Pancreas (tissue), 10 donors: ENCODE results near the gene CFAP210. TPM values are rescaled to one million over a fixed set of nuclear protein-coding genes. Genes with fewer than 3 reads are reported as not detected.

Experiments used
- ATAC-seq, 4 donors: fragments of 200-7000 bp; cut with Tn5 transposase; one replicate each; pipeline versions ENCODE4 v1.8.0 to v1.9.1; 2020; ENCODE audit warnings: mild to moderate bottlenecking in 4 of 4, moderate library complexity in 4 of 4
- DNase-seq, 6 donors: peaks; one replicate each; pipeline ENCODE4 v3.0.0-alpha.2; 2020
- FAIRE-seq: peaks from 2 replicates; lab custom pipeline; 2012; peaks lifted over from hg19 to GRCh38; lab: Jason Lieb, UNC
- H3K27ac ChIP-seq, 4 donors: fragments of 200-600 bp; sonication (generic); 1 replicate in 3 of 4; 2 replicates in 1 of 4; pipeline versions ENCODE4 v1.5.0 to v1.8.0; 2020
- H3K27me3 ChIP-seq, 4 donors: fragments of 200-600 bp; one replicate each; pipeline ENCODE4 v1.8.0; 2021
- H3K36me3 ChIP-seq, 3 donors: fragments of 200-600 bp; sonication (generic) in 1 of 3; one replicate each; pipeline versions ENCODE4 v1.5.0 to v1.8.0; 2020 to 2021
- H3K4me1 ChIP-seq, 3 donors: fragments of 200-600 bp; one replicate each; pipeline ENCODE4 v1.8.0; 2021
- H3K4me3 ChIP-seq, 4 donors: fragments of 200-600 bp; sonication (generic) in 2 of 4; one replicate each; pipeline versions ENCODE4 v1.5.0 to v1.8.0; 2020 to 2021
- H3K9me3 ChIP-seq, 4 donors: fragments of 200-600 bp; one replicate each; pipeline ENCODE4 v1.8.0; 2021
- WGBS, 2 donors: extraction: QIAGEN DNeasy Blood & Tissue Kit; methylation state at CpG; one replicate each; pipeline ENCODE4 v1.1.7; 2013; 5-methylcytosine and 5-hydroxymethylcytosine counted together
- intact Hi-C, 3 donors: fragments of 100-400 bp; cut with DNase I; formaldehyde crosslinking; loops; one replicate each; pipeline versions ENCODE4 v1.11.1 to v1.14.2; 2022
- polyA plus RNA-seq, 2 donors: library from polyadenylated mRNA; stranded (reverse); fragments of 200-250 nt; gene quantifications; one replicate each; pipeline ENCODE4 v1.2.3, GENCODE V29; 2013
- total RNA-seq, 6 donors: library from RNA; stranded (reverse); fragmentation: NEBNext Ultra II Directional in 4 of 6; extraction: Animal tissue kit (Norgen Biotek cat#: 25700) in 4 of 6; gene quantifications; one replicate each; pipeline versions ENCODE4 v1.2.1 to v1.2.4, GENCODE V29; 2021 to 2023
- TF ChIP-seq, protein P1 (sequence below), 4 donors: fragments of 200-600 bp; sonication (generic) in 3 of 4; IDR thresholded peaks; one replicate each; pipeline versions ENCODE4 v1.5.0 to v1.8.0; 2021; ENCODE audit warnings: antibody characterized with exemption in 4 of 4
- donor health status: healthy with polysubstance abuse.
- donor health status: DM: no; HTN: no; CAD: no; lungs with moderate emphysema.
- donor health status: DM: no; HTN: no; CAD: no.
- donor health status: control.
- donor health status: control.
- donor health status: Bipolar disorder and iron deficiency.
- donor health status: DM: yes; HTN: yes; CAD: no.
- donor health status: DM: no; HTN: no; CAD: no.
- donor health status: DM: no; HTN: no; CAD: no.
- donor health status: DM: yes; HTN: yes; CAD: no.

The CFAP210 gene
- total and polyA plus RNA-seq, 8 donors, result 0.09 to 0.73 (median 0.21) TPM; not detected in 2

- no peak overlapping the region for H3K4me3 ChIP-seq
- DNase-seq, result no peak
- H3K27me3 ChIP-seq, result no peaks in the 10 kb centered on the region
- peaks cover 0 to 21% (median 0%) of the 10 kb centered on the region in 3 donors for H3K36me3 ChIP-seq
- 47 to 60% methylated on average over 2 of the region's 2 CpGs for WGBS, 2 donors
- H3K9me3 ChIP-seq, result no peaks in the 10 kb centered on the region
- TF ChIP-seq, protein P1, sequence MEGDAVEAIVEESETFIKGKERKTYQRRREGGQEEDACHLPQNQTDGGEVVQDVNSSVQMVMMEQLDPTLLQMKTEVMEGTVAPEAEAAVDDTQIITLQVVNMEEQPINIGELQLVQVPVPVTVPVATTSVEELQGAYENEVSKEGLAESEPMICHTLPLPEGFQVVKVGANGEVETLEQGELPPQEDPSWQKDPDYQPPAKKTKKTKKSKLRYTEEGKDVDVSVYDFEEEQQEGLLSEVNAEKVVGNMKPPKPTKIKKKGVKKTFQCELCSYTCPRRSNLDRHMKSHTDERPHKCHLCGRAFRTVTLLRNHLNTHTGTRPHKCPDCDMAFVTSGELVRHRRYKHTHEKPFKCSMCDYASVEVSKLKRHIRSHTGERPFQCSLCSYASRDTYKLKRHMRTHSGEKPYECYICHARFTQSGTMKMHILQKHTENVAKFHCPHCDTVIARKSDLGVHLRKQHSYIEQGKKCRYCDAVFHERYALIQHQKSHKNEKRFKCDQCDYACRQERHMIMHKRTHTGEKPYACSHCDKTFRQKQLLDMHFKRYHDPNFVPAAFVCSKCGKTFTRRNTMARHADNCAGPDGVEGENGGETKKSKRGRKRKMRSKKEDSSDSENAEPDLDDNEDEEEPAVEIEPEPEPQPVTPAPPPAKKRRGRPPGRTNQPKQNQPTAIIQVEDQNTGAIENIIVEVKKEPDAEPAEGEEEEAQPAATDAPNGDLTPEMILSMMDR (IDR thresholded peaks at IDR 0.05), result no peak
- peaks cover 9 to 19% (median 16%) of the 10 kb centered on the region in 3 donors for H3K4me1 ChIP-seq
- no peak for ATAC-seq
- H3K27ac ChIP-seq, result peak overlapping the region in 1 of 4 donors; percentile 5
- FAIRE-seq, result no peak
- intact Hi-C loops, result no loop called here
These were observed 54.1 kb downstream of the CFAP210 start for GRCh38 chr2:169640104-169640503.

- DNase-seq, result no peak
- Histone ChIP-seq H3K27ac (no peak overlapping the region), H3K4me1 (peaks cover 9 to 19% (median 16%) of the 10 kb centered on the region in 3 donors), H3K36me3 (peaks cover 0 to 29% (median 14%) of the 10 kb centered on the region in 3 donors), H3K27me3 (no peaks in the 10 kb centered on the region), H3K9me3 (no peaks in the 10 kb centered on the region), H3K4me3 (no peak overlapping the region)
- TF ChIP-seq, protein P1 (IDR thresholded peaks at IDR 0.05), result no peak
- intact Hi-C loops, result no loop called here
- no peak for ATAC-seq
- WGBS, 2 donors, result 92 to 96% methylated on average over 3 of the region's 3 CpGs
- FAIRE-seq, result no peak
These were observed 56.6 kb downstream of the CFAP210 start for GRCh38 chr2:169637620-169638019.

- DNase-seq, result no peak
- Histone ChIP-seq H3K9me3 (no peaks in the 10 kb centered on the region), H3K27ac (no peak overlapping the region), H3K4me1 (peaks cover 9 to 16% (median 14%) of the 10 kb centered on the region in 3 donors), H3K36me3 (peaks cover 0 to 36% (median 19%) of the 10 kb centered on the region in 3 donors), H3K27me3 (no peaks in the 10 kb centered on the region), H3K4me3 (no peak overlapping the region)
- TF ChIP-seq, protein P1 (IDR thresholded peaks at IDR 0.05), result no peak
- ATAC-seq, result no peak
- WGBS, 2 donors, result 97% methylated on average over 8 of the region's 8 CpGs
- no peak for FAIRE-seq
- intact Hi-C loops, result no loop called here
These were observed 57.6 kb downstream of the CFAP210 start for GRCh38 chr2:169636440-169637097.

DNA sequence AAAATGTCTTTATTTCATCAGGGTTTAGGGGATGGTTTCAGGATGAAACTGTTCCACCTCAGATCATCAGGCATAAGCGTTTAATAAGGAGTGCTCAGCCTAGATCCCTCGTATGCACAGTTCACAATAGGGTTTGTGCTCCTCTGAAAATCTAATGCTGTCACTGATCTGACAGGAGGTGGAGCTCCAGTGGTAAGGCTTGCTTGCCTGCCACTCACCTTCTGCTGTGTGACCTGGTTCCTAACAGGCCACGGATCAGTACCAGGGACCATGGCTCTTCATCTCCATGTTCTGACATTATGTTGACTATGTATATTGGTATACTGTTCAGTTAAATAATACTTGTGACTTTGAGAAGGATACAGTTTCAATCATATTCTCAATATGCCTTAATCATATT, 68.4 kb downstream of the CFAP210 start:
- WGBS, 2 donors, result 67 to 83% methylated on average over 3 of the region's 3 CpGs
- TF ChIP-seq, protein P1 (IDR thresholded peaks at IDR 0.05), result no peak
- Histone ChIP-seq H3K4me1 (no peaks in the 10 kb centered on the region), H3K27me3 (no peaks in the 10 kb centered on the region), H3K9me3 (no peaks in the 10 kb centered on the region), H3K4me3 (no peak overlapping the region), H3K27ac (no peak overlapping the region), H3K36me3 (peaks cover 0 to 9% (median 4%) of the 10 kb centered on the region in 3 donors)
- intact Hi-C loops, result no loop called here
- no peak for DNase-seq
- ATAC-seq, result no peak
- FAIRE-seq, result no peak

GRCh38 chr2:169623235-169623634, 71.0 kb downstream of the CFAP210 start:
- intact Hi-C loops, result no loop called here
- H3K4me1 ChIP-seq, result no peaks in the 10 kb centered on the region
- no peaks in the 10 kb centered on the region for H3K9me3 ChIP-seq
- ATAC-seq, result no peak
- FAIRE-seq, result no peak
- H3K27me3 ChIP-seq, result no peaks in the 10 kb centered on the region
- H3K4me3 ChIP-seq, result no peak overlapping the region
- no peak for DNase-seq
- H3K36me3 ChIP-seq, result peaks cover 0 to 9% (median 4%) of the 10 kb centered on the region in 3 donors
- no peak overlapping the region for H3K27ac ChIP-seq
- TF ChIP-seq, protein P1 (IDR thresholded peaks at IDR 0.05), result no peak
- WGBS, 2 donors, result 82 to 85% methylated on average over 4 of the region's 4 CpGs
